ENCODE results near the gene MSRB3.

Gene MSRB3

DNA sequence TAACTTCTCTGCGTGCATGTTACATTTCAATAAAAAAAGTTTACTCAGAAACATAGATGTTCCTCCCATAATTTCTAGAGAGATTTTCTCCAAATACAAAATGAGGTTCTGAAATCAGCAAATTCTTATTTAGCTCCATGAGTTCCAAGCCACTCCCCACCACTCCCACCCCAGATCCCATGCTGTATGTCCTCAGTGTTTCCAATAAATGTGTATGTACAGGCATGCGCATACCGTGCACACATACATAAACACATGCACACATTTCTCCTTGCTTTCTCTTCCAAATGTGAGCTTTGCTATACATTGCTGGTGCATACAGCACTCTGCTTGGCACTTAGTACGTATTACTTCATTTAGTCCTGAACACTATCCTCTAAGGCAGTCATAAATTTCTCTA, 209.7 kb downstream of the MSRB3 start:
- no peak for TF ChIP-seq CTCF (IDR thresholded peaks at IDR 0.05)
- DNase-seq (ENCODE audit: low spot score) = no peak
- Histone ChIP-seq H3K27ac (no peak overlapping the region), H3K4me3 (no peak overlapping the region)

GRCh38 chr12:65490250-65490649, 211.8 kb downstream of the MSRB3 start:
- no peak for TF ChIP-seq CTCF (IDR thresholded peaks at IDR 0.05)
- Histone ChIP-seq H3K4me3 (no peak overlapping the region), H3K27ac (no peak overlapping the region)
- no peak for DNase-seq (ENCODE audit: low spot score)

DNA sequence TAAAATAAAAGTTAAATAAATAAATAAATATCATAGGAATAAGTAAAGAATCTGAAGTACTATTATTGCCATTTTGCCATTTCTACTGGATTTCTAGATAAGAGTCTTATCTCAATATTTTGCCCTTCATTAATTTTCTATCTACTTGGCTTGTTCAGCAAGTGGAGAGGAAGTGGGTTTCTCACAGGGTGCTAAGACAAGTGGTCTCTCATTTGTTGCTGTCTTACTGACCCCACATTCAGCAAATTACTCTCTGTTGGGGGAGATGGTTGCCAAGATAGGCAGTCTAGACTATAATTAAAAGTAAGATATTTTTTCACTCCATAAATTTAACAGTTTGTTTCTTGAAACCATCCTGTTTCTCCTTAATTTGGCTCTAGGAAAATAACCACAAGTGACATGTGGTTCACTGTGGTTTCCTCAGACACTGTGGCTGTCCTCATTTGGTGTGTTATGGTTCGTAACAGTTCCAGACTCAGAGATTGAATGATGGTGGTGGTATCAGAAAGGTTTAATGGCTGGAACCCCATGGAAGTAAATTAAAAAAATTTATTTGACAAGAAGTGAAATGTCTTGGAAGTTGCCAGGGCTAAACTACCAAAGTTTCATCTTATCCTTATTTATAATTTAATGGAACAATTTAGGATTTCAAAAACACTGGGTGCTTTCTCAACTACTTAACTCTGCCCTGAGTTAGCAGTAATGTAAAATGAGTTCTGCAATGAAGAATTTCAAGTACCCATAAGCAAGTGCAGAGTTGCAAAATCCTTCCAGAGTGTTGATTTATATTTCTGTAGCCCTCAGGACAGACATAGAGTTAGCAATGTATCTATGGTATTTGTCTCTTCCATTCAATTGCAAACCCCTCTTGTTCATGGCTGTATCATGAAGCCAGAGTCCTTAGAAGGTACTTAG, 214.8 kb downstream of the MSRB3 start:
- no peak overlapping the region for H3K4me3 ChIP-seq
- no peak for DNase-seq (ENCODE audit: low spot score)
- TF ChIP-seq CTCF (IDR thresholded peaks at IDR 0.05) = no peak
- H3K27ac ChIP-seq = no peak overlapping the region

DNA sequence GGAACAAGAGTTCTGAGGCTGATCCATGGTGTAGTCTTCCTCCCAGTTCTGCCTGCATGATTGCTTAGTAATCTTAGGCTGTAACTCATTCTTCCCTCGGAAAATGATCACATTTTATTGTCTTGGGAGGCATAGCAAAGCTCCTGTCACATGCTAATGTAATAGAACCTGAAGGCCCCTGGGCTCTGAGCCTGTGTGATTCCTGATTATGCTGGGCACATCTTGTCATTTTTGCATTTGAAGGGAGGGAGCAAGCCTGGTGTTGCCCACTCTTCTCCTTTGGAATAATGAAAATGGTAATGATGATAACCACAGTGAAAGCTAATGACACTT, 215.4 kb downstream of the MSRB3 start:
- DNase-seq (ENCODE audit: low spot score) = no peak
- no peak for TF ChIP-seq CTCF (IDR thresholded peaks at IDR 0.05)
- Histone ChIP-seq H3K27ac (no peak overlapping the region), H3K4me3 (no peak overlapping the region)

DNA sequence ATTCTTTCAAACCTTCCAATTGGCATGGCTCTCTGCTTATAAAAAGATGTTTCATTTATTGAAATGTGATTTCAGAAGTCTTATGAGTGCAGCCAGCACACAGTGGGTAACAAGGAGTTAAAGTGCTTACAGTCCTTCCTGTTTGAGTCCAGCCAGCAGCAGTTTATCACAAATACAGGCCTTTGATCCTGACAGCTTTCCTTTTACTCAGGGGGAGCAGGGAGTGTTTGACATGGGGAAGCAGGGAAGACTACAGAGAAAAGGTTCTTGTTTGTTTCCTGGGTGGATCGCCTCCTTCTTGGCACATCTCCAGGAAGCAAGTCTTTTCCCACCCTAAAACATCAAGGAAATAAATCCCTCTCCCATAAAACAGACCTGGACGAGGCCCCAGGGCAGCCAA, 216.1 kb downstream of the MSRB3 start:
- no peak overlapping the region for H3K4me3 ChIP-seq
- no peak for TF ChIP-seq CTCF (IDR thresholded peaks at IDR 0.05)
- no peak overlapping the region for H3K27ac ChIP-seq
- DNase-seq (ENCODE audit: low spot score) = no peak

GRCh38 chr12:65495233-65495632, 216.8 kb downstream of the MSRB3 start:
- no peak for DNase-seq (ENCODE audit: low spot score)
- no peak overlapping the region for H3K4me3 ChIP-seq
- no peak for TF ChIP-seq CTCF (IDR thresholded peaks at IDR 0.05)

DNA sequence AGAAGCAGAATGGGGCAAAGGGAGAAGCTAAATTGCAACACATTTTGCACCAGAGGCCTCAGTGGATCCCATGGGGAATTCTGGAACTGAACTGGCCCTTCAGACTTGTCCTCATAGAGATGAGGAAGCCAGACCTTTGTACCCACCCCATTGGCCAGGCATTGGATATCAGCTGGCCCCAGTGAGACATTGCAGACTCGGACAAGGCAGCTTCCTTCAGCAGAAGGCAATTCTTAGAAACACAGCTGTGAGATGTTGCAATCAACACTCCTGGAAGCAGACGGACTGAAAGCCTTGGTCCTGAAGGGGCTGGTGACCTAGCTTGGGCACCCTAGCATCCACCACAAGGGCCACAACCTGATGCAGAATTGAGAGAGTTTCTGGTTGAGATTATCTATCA, 218.1 kb downstream of the MSRB3 start:
- no peak for DNase-seq (ENCODE audit: low spot score)
- H3K27ac ChIP-seq = no peak overlapping the region
- no peak for TF ChIP-seq CTCF (IDR thresholded peaks at IDR 0.05)
- no peak overlapping the region for H3K4me3 ChIP-seq

More at GRCh38 chr12:65495233-65495632, 216.8 kb downstream of the MSRB3 start:
- no peak overlapping the region for H3K27ac ChIP-seq

Data from coronary artery (tissue), 2 donors.